Measurements from ENCODE around the gene MEPCE. TPM values are rescaled to one million over a fixed set of nuclear protein-coding genes. Genes with fewer than 3 reads are reported as not detected.

The MEPCE gene
- polyA plus RNA-seq, 4 donors: 52.4 to 69.2 (median 56.7) TPM

DNA sequence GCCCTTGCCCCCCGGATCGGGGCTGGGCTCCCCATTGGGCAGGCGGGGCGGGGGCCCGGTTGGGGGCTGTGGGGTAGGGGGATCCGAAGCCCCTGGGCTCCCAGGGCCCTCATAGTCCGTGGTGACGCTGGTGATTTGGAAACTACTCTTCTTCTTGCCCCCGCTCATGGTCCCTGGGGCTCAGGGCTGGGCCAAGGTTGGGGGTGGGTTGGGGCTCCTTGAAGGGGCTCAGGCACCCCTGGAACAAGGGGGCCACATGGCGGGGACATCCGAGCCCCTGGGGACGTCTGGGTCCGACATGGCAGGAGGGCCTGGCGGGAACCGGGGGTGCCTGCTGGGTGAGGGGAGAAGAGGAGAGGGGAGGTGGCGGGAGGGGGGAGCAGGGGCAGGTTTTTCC is 48.2 kb downstream of the MEPCE start:
- no peak for DNase-seq (ENCODE audit: low read depth in 4 of 4, low spot score in 2 of 4)

DNA sequence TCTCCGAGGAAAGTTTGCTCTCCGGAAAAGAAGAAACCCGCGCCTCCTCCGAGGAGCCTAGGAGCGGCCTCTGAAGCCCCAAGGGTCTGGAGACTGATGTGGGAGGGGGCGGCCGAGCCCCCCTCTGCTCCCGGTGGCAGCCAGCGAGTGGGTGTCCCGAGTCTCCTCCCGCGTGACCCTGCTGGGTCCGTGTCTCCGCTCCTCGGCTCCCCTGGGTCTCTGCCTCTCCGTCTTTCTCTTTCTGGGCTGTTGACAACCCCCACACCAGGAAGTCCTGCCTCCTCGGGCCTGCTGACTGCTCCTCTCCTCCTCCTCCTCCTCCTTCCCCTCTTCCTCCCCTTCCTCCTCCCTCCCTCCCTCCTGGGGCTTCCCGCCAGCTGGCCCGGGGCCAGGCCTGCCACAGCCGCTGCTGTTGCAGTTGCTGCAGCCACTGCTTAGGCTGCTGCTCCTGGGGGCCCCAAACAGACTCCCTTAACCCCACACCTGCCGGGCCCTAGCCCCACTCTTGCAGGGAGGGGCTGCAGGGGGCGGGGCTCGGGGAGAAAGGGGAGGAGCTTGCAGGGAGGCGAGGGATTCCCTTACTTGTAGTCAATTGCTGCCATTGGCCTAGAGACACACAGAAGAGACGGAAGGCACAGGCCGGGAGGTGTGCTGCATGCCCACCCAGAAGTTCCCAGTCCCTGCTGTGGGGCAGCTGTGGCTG is 49.5 kb downstream of the MEPCE start, which contains the start of gene TSC22D4:
Gene TSC22D4, minus strand, starts transcription at position 257 of the 703 bp plus-strand sequence. CDS start 1,176 bp downstream, outside the sequence.
- peak in 3 of 4 donors; percentile 82 to 87 (median 85) for DNase-seq (ENCODE audit: low read depth in 4 of 4, low spot score in 2 of 4)

DNA sequence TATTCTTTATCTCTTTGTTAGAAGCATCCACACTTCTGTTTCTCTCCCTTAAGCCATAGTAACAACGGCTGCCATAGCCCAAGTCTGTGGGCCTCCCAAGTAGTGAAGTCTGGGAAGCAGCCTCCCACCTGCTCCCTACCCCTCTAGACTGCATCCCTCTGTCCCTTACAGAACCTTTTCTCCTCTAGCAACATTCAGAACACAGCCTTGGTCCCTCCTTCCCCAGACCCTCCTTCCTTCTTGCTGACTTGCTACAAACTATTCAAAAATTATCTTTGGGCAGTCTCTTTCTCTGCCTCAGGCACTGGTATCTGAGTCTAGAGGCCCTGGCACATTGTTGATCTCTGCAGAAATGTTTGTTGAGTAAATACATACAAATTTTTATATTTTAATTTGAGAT is 51.8 kb downstream of the MEPCE start:
- no peak for DNase-seq (ENCODE audit: low read depth in 4 of 4, low spot score in 2 of 4)

DNA sequence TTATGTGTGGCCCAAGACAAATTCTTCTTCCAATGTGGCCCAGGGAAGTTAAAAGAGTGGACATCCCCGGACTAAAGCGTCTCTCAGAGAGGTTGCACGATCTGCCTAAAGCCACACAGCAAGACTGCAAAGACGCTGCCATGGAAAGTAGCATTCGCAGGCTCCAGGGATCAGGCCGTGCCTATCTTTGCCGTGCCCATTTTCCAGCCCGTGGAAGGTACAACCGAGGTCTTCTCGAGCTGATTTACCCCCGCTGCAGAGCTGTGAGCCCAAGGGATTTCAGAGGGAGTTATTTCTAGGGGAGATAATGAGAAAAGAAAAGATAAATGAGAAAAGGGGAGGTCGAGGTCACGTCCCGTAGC is 53.1 kb downstream of the MEPCE start:
- DNase-seq (ENCODE audit: low read depth in 4 of 4, low spot score in 2 of 4): no peak

DNA sequence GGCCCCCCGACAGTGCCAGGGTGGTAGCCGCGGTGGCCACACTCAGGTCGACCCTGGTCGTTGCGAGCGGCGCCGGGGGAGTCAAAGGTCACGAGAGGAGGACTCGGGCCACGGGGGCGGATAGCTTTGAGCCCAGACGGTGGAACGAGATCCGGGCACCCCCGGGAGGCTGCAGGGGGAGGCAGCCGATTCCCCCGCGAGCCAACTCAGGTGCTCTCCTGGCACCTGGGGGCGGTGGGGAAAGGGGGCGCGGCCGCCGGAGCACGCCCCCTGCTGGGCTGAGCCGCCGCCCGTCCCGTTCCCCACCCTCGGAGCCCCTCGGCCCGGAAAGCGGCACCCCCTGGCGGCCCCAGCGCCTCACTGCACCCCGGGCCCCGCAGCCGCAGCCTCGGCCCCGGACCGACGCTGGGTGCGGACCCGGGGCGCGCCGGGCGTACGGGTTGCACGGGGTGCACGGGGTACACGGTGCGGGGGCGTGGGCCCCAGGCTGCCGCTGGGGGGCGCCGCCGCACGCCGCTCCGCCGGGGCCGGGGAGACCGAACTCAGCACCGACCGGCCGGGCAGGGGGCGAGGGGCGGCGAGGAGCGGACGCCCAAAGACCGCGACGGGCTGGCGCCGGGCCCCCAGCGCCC is 53.6 kb downstream of the MEPCE start:
- no peak for DNase-seq (ENCODE audit: low read depth in 4 of 4, low spot score in 2 of 4)

Other genes starting within 250 kb of the MEPCE start
- 10 to 100 TPM in 1 of 4 donors, 1 to 10 TPM in 3; 1.7 to 12.5 (median 5.0) TPM for gene PVRIG, start 209.9 kb upstream of the MEPCE start, polyA plus RNA-seq (ENCODE audit: insufficient read length in 4 of 4)
- 1 to 10 TPM; 6.9 to 9.1 (median 7.1) TPM for gene SPDYE3, start 122.1 kb upstream of the MEPCE start, polyA plus RNA-seq (ENCODE audit: insufficient read length in 4 of 4)
- 10 to 100 TPM; 20.6 to 64.3 (median 42.5) TPM for gene PILRB, start 71.7 kb upstream of the MEPCE start, polyA plus RNA-seq (ENCODE audit: insufficient read length in 4 of 4)
- 1 to 10 TPM; 3.1 to 8.7 (median 5.8) TPM for gene PILRA, start 56.3 kb upstream of the MEPCE start, polyA plus RNA-seq (ENCODE audit: insufficient read length in 4 of 4)
- 1 to 10 TPM; 4.6 to 7.7 (median 6.6) TPM for gene ZCWPW1, start 1.1 kb upstream of the MEPCE start, polyA plus RNA-seq (ENCODE audit: insufficient read length in 4 of 4)
- 10 to 100 TPM; 15.4 to 28.1 (median 21.1) TPM for gene PPP1R35, start 6.7 kb downstream of the MEPCE start, polyA plus RNA-seq (ENCODE audit: insufficient read length in 4 of 4)
- gene SPACDR, start 34.4 kb downstream of the MEPCE start, polyA plus RNA-seq (ENCODE audit: insufficient read length in 4 of 4): 1 to 10 TPM in 2 of 4 donors, under 1 TPM in 2; 0.75 to 3.4 (median 1.3) TPM
- 10 to 100 TPM; 32.3 to 61.0 (median 48.2) TPM for gene TSC22D4, start 49.4 kb downstream of the MEPCE start, polyA plus RNA-seq (ENCODE audit: insufficient read length in 4 of 4)
- 1 to 10 TPM; 1.8 to 3.7 (median 2.5) TPM for gene NYAP1, start 54.1 kb downstream of the MEPCE start, polyA plus RNA-seq (ENCODE audit: insufficient read length in 4 of 4)
- gene AGFG2, start 109.4 kb downstream of the MEPCE start, polyA plus RNA-seq (ENCODE audit: insufficient read length in 4 of 4): 10 to 100 TPM; 10.8 to 17.7 (median 14.3) TPM
- gene SAP25, start 144.1 kb downstream of the MEPCE start, polyA plus RNA-seq (ENCODE audit: insufficient read length in 4 of 4): 10 to 100 TPM in 1 of 4 donors, 1 to 10 TPM in 3; 1.3 to 11.0 (median 4.6) TPM
- gene LRCH4, start 156.3 kb downstream of the MEPCE start, polyA plus RNA-seq (ENCODE audit: insufficient read length in 4 of 4): 10 to 100 TPM; 25.9 to 55.9 (median 47.4) TPM
- gene FBXO24, start 156.5 kb downstream of the MEPCE start, polyA plus RNA-seq (ENCODE audit: insufficient read length in 4 of 4): 1 to 10 TPM; 1.6 to 3.2 (median 2.5) TPM
- 100 to 1,000 TPM in 3 of 4 donors, 10 to 100 TPM in 1; 97.8 to 184 (median 137) TPM for gene PCOLCE, start 172.5 kb downstream of the MEPCE start, polyA plus RNA-seq (ENCODE audit: insufficient read length in 4 of 4)
- 10 to 100 TPM; 22.9 to 35.8 (median 29.9) TPM for gene MOSPD3, start 182.7 kb downstream of the MEPCE start, polyA plus RNA-seq (ENCODE audit: insufficient read length in 4 of 4)
- 1 to 10 TPM in 2 of 4 donors, under 1 TPM in 2; 0.70 to 2.4 (median 1.1) TPM for gene TFR2, start 211.7 kb downstream of the MEPCE start, polyA plus RNA-seq (ENCODE audit: insufficient read length in 4 of 4)
- under 1 TPM in 1 of 4 donors, not detected in 3; 0.17 TPM for gene ACTL6B, start 226.6 kb downstream of the MEPCE start, polyA plus RNA-seq (ENCODE audit: insufficient read length in 4 of 4)
- 100 to 1,000 TPM; 177 to 240 (median 204) TPM for gene GNB2, start 243.9 kb downstream of the MEPCE start, polyA plus RNA-seq (ENCODE audit: insufficient read length in 4 of 4)

Measured in left renal cortex interstitium (tissue), 4 donors.